GM23338 (cell line): ENCODE data around the gene CATSPERE. TPM values are rescaled to one million over a fixed set of nuclear protein-coding genes. Genes with fewer than 3 reads are reported as not detected.

Experiments
- CREB1 ChIP-seq: fragments of 250-450 bp; sonication (Bioruptor Pico); IDR thresholded peaks from 2 replicates; pipeline ENCODE4 v1.5.0; 2020; ENCODE audit warnings: low read depth, mild to moderate bottlenecking, moderate library complexity
- NANOG ChIP-seq: IDR thresholded peaks from 2 replicates; pipeline ENCODE4 v1.6.1; 2016; ENCODE audit warnings: antibody characterized with exemption, borderline replicate concordance
- REST ChIP-seq: IDR thresholded peaks from one replicate; pipeline ENCODE4 v1.6.1; 2018; ENCODE audit warnings: antibody characterized with exemption; ENCODE audit not compliant: unreplicated experiment
- STAT1 ChIP-seq: IDR thresholded peaks from one replicate; pipeline ENCODE4 v1.6.1; 2016; ENCODE audit warnings: antibody characterized with exemption; ENCODE audit not compliant: unreplicated experiment
- ZNF114 ChIP-seq: fragments of 250-450 bp; sonication (Bioruptor Pico); IDR thresholded peaks from 2 replicates; pipeline ENCODE4 v1.5.0; 2020; ENCODE audit warnings: mild to moderate bottlenecking, moderate library complexity
- ZNF331 ChIP-seq: fragments of 250-450 bp; sonication (Bioruptor Pico); IDR thresholded peaks from 2 replicates; pipeline ENCODE4 v1.5.0; 2020; ENCODE audit warnings: low read depth, mild to moderate bottlenecking, moderate library complexity
- polyA plus RNA-seq: library from polyadenylated mRNA; unstranded; fragments of >200 nt; fragmentation: Nextera tagmentation; extraction: Ambion mirVana; gene quantifications from 2 replicates; pipeline ENCODE4 v1.2.1, GENCODE V29; 2016
- total RNA-seq: library from RNA; depleted of rRNA; stranded (reverse); fragments of >200 nt; shearing (Covaris generic); gene quantifications from 2 replicates; pipeline ENCODE4 v1.2.3, GENCODE V29; 2014
- TF ChIP-seq, protein P1 (sequence below): fragments of 250-450 bp; sonication (Bioruptor Pico); IDR thresholded peaks from 2 replicates; pipeline ENCODE4 v1.5.0; 2020; ENCODE audit warnings: mild to moderate bottlenecking, moderate library complexity

CATSPERE gene
- total and polyA plus RNA-seq, 2 experiments from 2014 or later, result 0.70 TPM; not detected in 1

DNA sequence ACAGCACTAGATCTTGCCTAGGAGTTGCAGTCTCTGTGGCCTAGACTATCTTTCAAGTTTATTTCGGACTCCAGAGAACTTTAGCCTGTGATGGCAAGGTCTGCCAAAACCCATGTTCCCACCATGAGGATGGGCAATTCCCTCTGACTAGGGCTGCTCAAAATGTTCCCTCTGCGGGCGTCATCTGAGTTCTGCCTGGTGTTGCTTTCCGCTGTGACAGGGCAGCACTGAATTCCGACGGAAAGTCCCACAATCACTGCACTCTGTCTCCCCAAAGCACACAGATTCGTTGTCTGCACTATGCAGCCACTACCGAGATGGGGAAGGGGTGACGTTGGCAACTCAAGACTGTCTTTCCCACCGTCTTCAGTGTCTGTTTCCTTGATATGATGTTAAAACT lies 75.2 kb downstream of the CATSPERE start (continued):
- TF ChIP-seq, protein P1, sequence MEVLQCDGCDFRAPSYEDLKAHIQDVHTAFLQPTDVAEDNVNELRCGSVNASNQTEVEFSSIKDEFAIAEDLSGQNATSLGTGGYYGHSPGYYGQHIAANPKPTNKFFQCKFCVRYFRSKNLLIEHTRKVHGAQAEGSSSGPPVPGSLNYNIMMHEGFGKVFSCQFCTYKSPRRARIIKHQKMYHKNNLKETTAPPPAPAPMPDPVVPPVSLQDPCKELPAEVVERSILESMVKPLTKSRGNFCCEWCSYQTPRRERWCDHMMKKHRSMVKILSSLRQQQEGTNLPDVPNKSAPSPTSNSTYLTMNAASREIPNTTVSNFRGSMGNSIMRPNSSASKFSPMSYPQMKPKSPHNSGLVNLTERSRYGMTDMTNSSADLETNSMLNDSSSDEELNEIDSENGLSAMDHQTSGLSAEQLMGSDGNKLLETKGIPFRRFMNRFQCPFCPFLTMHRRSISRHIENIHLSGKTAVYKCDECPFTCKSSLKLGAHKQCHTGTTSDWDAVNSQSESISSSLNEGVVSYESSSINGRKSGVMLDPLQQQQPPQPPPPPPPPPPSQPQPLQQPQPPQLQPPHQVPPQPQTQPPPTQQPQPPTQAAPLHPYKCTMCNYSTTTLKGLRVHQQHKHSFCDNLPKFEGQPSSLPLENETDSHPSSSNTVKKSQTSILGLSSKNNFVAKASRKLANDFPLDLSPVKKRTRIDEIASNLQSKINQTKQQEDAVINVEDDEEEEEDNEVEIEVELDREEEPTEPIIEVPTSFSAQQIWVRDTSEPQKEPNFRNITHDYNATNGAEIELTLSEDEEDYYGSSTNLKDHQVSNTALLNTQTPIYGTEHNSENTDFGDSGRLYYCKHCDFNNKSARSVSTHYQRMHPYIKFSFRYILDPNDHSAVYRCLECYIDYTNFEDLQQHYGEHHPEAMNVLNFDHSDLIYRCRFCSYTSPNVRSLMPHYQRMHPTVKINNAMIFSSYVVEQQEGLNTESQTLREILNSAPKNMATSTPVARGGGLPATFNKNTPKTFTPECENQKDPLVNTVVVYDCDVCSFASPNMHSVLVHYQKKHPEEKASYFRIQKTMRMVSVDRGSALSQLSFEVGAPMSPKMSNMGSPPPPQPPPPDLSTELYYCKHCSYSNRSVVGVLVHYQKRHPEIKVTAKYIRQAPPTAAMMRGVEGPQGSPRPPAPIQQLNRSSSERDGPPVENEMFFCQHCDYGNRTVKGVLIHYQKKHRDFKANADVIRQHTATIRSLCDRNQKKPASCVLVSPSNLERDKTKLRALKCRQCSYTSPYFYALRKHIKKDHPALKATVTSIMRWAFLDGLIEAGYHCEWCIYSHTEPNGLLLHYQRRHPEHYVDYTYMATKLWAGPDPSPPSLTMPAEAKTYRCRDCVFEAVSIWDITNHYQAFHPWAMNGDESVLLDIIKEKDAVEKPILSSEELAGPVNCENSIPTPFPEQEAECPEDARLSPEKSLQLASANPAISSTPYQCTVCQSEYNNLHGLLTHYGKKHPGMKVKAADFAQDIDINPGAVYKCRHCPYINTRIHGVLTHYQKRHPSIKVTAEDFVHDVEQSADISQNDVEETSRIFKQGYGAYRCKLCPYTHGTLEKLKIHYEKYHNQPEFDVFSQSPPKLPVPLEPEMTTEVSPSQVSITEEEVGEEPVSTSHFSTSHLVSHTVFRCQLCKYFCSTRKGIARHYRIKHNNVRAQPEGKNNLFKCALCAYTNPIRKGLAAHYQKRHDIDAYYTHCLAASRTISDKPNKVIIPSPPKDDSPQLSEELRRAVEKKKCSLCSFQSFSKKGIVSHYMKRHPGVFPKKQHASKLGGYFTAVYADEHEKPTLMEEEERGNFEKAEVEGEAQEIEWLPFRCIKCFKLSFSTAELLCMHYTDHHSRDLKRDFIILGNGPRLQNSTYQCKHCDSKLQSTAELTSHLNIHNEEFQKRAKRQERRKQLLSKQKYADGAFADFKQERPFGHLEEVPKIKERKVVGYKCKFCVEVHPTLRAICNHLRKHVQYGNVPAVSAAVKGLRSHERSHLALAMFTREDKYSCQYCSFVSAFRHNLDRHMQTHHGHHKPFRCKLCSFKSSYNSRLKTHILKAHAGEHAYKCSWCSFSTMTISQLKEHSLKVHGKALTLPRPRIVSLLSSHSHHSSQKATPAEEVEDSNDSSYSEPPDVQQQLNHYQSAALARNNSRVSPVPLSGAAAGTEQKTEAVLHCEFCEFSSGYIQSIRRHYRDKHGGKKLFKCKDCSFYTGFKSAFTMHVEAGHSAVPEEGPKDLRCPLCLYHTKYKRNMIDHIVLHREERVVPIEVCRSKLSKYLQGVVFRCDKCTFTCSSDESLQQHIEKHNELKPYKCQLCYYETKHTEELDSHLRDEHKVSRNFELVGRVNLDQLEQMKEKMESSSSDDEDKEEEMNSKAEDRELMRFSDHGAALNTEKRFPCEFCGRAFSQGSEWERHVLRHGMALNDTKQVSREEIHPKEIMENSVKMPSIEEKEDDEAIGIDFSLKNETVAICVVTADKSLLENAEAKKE (CRISPR knock-in tag), result no peak
- TF ChIP-seq ZNF331 (CRISPR knock-in tag) (no peak), REST (no peak), NANOG (no peak), ZNF114 (CRISPR knock-in tag) (no peak), CREB1 (CRISPR knock-in tag) (no peak), STAT1 (no peak)
